ENCODE results near the gene SCAMP5. TPM values are rescaled to one million over a fixed set of nuclear protein-coding genes. Genes with fewer than 3 reads are reported as not detected.

Gene SCAMP5
- total RNA-seq, 4 donors from 2014 or later, result 1.5 to 14.1 (median 8.8) TPM

- Histone ChIP-seq H3K27me3 (no peaks in the 10 kb centered on the region), H3K27ac (peak overlapping the region in 2 of 4 donors; percentile 35 to 80), H3K36me3 (peaks cover 0 to 9% (median 0%) of the 10 kb centered on the region in 3 donors), H3K9me3 (no peaks in the 10 kb centered on the region), H3K4me3 (no peak overlapping the region), H3K4me1 (peaks cover 0 to 49% (median 24%) of the 10 kb centered on the region in 4 donors)
- WGBS, 2 donors, result 51 to 59% methylated on average over 4 of the region's 4 CpGs
- TF ChIP-seq EP300 (IDR thresholded peaks at IDR 0.05) (no peak), POLR2A (IDR thresholded peaks at IDR 0.05) (no peak), CTCF (IDR thresholded peaks at IDR 0.05) (no peak)
- no peak for DNase-seq (ENCODE audit: low spot score in 2 of 2)
Observed at GRCh38 chr15:75031848-75032247, 36.5 kb downstream of the SCAMP5 start.

- Histone ChIP-seq H3K27me3 (no peaks in the 10 kb centered on the region), H3K9me3 (no peaks in the 10 kb centered on the region), H3K4me3 (no peak overlapping the region), H3K27ac (peak overlapping the region in 2 of 4 donors; percentile 35 to 80), H3K36me3 (peaks cover 0 to 14% (median 0%) of the 10 kb centered on the region in 3 donors), H3K4me1 (peaks cover 0 to 55% (median 24%) of the 10 kb centered on the region in 4 donors)
- 81 to 91% methylated on average over 2 of the region's 2 CpGs for WGBS, 2 donors
- no peak for TF ChIP-seq POLR2A (IDR thresholded peaks at IDR 0.05)
- no peak for TF ChIP-seq CTCF (IDR thresholded peaks at IDR 0.05)
- no peak for TF ChIP-seq EP300 (IDR thresholded peaks at IDR 0.05)
- no peak for DNase-seq (ENCODE audit: low spot score in 2 of 2)
Observed at GRCh38 chr15:75032395-75032794, 37.0 kb downstream of the SCAMP5 start.

GRCh38 chr15:75033809-75034208 is 38.4 kb downstream of the SCAMP5 start:
- H3K36me3 ChIP-seq, result peaks cover 0 to 14% (median 0%) of the 10 kb centered on the region in 3 donors
- TF ChIP-seq POLR2A (IDR thresholded peaks at IDR 0.05) (no peak), EP300 (IDR thresholded peaks at IDR 0.05) (no peak), CTCF (IDR thresholded peaks at IDR 0.05) (no peak)
- no peaks in the 10 kb centered on the region for H3K27me3 ChIP-seq
- H3K9me3 ChIP-seq, result no peaks in the 10 kb centered on the region
- DNase-seq (ENCODE audit: low spot score in 2 of 2), result no peak
- H3K4me1 ChIP-seq, result peaks cover 0 to 59% (median 23%) of the 10 kb centered on the region in 4 donors
- 80% methylated on average over 6 of the region's 6 CpGs for WGBS, 2 donors
- no peak overlapping the region for H3K27ac ChIP-seq
- no peak overlapping the region for H3K4me3 ChIP-seq

GRCh38 chr15:75034615-75035014 is 39.3 kb downstream of the SCAMP5 start:
- Histone ChIP-seq H3K27ac (no peak overlapping the region), H3K4me1 (peaks cover 0 to 56% (median 19%) of the 10 kb centered on the region in 4 donors), H3K9me3 (no peaks in the 10 kb centered on the region), H3K36me3 (peaks cover 0 to 14% (median 0%) of the 10 kb centered on the region in 3 donors), H3K4me3 (no peak overlapping the region), H3K27me3 (no peaks in the 10 kb centered on the region)
- no peak for TF ChIP-seq POLR2A (IDR thresholded peaks at IDR 0.05)
- no peak for TF ChIP-seq CTCF (IDR thresholded peaks at IDR 0.05)
- no peak for TF ChIP-seq EP300 (IDR thresholded peaks at IDR 0.05)
- WGBS, 2 donors, result 90 to 95% methylated on average over 8 of the region's 8 CpGs
- DNase-seq (ENCODE audit: low spot score in 2 of 2), result no peak

GRCh38 chr15:75036212-75036616 is 40.9 kb downstream of the SCAMP5 start:
- no peak for DNase-seq (ENCODE audit: low spot score in 2 of 2)
- TF ChIP-seq CTCF (IDR thresholded peaks at IDR 0.05) (no peak), POLR2A (IDR thresholded peaks at IDR 0.05) (no peak), EP300 (IDR thresholded peaks at IDR 0.05) (no peak)

More at GRCh38 chr15:75036212-75036616, 40.9 kb downstream of the SCAMP5 start:
- Histone ChIP-seq H3K27me3 (no peaks in the 10 kb centered on the region), H3K4me1 (peaks cover 0 to 40% (median 7%) of the 10 kb centered on the region in 4 donors), H3K36me3 (peaks cover 0 to 14% (median 0%) of the 10 kb centered on the region in 3 donors), H3K27ac (no peak overlapping the region), H3K9me3 (no peaks in the 10 kb centered on the region), H3K4me3 (no peak overlapping the region)
- WGBS, 2 donors, result 65% methylated on average over 2 of the region's 2 CpGs

All from tibial nerve (tissue), 4 donors.